Measurements from ENCODE around the gene ZNF778.

ZNF778 gene

DNA sequence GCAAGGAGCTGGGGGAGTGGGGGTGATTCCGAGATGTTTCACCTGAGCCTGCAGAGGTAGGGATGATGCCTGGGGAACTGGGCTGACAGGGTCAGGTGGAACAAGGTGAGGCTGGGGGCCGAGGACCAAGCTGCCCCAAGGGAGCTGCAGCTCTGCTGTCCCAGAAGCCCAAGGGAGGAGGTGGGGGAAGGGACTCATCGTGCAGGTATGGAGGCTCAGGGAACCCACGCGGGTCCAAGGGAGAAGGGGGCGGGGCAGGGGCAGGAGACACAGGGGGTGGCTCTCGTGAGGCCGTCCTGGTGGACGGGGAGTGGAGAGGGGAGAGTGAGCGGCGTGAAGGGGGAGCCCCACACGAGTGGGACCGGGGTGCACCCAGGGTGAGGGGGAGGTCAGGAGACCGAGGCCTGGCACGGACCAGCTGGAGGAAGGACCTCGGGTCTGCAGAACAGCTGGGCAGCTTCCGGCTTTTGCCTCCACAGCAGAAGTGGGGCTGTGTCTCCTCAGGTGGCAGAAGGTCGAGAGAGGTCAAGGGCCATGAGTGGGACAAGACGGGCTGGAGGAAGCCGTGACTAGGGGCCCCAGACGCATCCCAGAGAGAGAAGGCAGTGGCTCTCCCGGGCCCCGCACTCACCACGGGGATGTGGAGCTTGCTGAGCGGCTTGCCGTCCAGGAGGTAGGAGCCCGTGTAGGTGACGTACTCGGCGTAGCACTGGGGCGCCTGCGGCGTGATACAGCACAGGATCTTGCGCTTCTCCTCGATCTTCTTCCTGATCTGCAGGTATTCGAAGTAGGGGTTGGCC is 61.1 kb downstream of the ZNF778 start:
- DNase-seq: no peak

DNA sequence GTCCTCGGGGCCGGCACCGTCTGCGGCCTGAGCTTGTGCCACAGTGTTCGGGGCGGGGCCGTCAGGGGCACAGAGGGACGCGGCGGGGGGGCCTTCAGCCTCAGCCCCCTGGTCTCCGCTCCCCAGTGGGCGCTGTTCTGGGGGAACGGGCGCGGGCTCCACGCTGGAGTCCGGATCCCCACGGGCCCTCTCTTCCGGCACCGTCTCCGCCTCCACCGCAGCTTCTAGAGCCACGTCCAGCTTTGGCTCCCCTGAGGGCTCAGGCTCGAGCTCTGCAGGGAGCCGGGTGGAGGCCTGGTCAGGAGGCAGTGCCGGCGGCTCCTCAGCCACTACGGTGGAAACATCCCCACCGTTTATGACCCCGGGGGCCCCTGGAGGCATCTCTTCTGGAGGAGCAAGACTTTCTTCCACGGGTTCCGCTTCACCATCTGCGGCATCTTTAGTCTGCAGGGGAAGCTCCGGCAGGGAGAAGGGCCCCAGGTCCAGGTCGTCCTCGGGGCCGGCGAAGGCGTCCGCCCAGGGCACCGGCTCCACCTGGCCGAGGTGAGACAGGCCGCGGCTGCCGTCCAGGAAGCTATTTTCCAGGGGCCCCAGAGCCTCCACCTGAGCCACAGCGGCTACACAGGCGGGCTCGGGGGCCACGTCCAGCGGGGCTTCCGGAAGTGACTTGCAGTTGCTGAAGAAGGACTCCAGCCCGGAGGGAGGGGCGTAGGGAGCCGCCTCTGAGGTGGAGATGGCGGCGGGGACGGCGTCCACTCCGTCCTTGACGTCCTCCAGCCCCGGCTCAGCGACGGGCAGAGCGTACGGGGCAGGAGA is 62.4 kb downstream of the ZNF778 start:
- no peak for DNase-seq

DNA sequence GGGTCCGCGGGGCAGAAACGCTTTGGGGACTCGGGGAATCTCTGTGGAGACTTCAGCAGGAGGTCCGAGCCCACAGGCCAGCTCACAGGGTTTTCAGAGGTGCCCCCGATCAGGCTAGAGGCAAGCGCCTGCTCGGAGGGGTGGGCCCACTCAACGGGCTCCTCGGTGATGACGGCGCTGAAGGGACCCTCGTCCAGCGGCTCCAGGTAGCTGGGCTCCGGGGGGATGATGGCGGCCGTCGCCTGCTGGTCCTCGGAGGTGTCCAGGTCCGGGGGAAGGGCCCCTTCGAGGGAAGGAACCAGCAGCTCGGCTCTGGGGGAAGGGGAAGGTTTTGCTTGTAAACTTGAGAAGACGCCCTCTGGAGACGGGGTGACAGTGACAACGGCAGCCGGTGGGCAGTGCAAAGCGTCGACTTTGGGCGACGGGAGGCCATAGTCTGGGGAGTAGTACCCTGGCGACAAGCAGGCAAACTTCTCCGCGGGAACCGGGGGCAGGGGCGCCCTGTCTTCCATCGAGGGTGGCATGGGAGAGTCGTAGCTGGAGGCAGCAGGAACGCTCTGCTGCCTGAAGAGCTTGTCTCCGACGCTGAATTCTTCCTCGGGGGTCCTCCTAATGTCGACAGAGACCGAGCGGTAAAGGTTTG is 63.2 kb downstream of the ZNF778 start:
- DNase-seq: no peak

DNA sequence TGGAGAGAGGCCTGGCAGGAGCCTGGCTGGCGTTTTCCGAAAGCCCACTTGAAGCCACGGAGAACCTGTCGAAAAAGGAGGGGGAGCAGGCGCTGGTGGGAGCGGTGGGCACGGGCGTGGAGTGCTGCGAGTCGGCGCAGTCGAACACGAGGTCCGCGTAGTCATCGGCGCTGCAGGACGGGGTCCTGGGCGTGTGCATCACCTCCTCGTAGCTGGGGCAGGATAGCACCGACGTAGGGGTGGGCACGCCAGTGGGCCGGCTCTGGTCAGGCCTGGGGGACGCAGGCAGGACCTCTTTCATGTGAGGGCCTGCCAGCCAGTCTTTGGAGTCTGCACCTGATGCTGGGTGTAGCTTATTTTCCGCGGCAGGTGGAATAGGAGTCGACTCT is 63.7 kb downstream of the ZNF778 start:
- DNase-seq: no peak

DNA sequence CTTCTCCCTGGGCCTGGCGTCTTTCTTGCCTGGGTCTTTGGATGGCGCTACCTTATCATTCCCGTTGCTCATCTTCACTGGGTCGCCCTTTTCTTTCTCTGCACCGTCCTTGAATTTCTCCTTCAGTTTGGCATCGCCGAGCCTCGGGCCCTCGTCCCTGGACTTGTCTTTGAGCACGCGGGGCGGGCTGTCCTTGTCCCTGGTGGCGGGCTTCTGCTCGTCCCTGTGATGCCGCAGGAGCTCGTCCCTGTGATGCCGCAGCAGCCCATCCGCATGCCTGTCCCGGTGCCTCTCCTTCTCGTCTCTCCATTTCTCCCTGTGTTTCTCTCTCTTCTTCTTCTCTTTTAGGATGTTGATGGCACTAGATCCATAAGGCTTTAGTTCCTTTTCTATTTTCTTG is 64.3 kb downstream of the ZNF778 start:
- DNase-seq: no peak

DNA sequence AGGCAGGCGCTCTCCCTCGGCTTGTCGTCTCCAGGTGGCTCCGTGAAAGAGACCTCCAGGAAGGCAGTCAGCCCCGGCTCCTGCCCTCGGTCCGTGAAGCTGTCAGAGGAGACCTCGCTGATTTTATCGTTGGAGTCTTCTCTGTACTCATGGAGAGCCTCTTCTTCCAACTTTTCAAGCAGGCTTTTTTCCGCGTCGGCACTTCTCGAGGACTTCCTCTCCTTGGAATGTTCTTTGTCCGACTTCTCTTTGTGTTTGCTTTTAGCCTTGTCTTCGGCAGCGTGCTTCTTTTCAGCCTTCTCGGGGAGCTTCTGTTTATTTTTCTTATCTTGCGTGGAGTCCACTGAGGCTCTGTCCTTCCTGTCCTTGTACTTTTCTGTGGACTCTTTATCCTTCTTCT is 65.0 kb downstream of the ZNF778 start:
- DNase-seq: no peak

DNA sequence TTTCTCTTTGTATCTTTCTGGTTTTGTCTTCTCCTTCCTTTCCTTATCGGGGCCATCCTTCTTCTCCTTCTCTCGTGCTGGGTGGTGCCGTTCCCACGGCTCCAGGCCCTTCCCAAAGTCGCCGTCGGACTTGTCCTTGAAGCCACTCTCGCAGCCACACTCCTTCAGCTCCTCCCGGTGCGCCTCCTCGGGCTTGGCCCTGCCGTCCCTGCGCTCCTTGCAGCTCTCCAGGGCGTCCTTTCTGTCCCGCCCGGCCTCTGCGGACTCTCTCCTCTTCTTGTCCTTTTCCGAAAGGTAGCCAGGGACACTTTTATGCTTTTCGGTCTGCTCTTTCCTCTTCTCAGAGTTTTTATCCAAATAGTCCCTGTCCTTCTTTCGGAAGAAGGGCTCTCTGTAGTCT is 65.9 kb downstream of the ZNF778 start:
- DNase-seq: no peak

DNA sequence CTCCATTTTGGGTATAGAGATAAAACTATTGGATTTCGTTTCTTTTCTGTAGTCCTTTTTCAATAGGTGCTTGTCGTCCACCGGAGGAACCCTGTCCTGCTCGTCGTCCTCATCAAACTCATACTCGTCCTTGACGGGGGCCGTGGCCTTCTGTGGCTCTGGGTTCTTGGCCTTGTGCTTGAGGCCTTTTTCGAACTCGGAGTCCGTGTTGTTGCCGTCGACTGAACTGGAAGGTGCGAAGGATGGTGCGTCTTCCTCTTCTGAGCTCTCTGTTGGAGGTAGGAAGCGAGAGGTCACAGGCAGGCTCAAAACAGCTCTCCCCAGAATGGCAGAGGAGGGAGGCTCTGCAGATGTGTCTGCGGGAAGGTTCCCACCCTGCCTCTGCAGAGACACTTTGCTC is 67.9 kb downstream of the ZNF778 start:
- DNase-seq: no peak

DNA sequence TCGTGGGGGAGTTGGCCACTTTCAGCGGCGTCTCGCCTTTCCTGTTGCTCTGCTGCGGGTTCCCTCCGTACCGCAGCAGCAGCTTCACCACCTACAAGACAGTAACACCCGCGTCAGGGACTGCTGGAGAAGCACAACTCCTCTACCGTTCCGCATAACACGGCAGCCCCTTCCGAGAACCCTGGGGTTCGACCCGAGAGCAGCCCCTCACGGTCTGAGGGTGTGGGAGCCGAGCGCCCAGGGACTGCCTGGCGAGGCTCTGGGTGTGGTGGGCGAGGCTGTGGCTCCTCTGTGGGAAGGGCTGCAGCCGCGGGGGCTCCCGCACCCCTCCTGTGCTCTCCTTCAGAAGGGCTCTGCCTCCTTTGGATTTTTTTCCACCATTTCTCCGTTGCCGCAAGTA is 68.6 kb downstream of the ZNF778 start:
- DNase-seq: no peak
